ENCODE data around the gene TMUB1.

Gene TMUB1

DNA sequence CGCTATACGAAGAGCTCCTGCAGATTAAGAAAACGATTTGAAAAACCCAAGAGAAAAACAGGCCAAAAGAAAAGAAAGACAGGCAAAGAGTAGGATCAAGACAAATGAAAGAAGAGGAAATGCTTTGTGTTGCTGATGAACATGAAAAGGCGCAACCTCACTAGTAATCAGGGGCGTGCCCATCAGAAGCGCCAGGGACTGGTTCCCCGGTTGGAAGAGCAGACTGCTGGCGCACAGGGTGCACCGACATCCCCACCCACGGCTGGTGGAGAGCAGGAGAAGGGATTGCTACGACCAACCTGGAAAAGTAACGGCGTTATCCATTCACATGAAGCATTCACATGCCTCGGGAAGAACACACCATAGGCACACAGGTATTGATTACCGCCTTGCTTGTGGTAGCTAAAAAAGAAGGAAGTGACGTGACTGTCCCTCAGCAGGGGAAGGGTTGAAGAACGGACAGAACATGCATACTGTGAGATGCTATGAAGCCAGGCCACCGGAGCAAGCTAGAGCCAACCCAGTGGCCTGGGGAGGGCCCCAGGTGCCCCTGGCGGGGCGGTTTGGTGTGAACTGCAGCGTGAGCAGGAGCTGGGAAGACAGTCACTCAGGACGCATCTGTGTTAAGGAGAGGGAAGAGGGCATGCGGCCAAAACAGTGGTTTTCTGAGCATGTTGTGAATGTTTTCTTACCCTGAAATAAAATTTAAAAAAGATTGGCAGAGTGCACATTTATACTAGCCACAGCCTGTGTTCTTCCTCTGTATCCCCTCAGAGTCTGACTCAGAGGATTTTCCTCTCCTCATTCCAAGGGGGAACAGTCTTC, 21.3 kb upstream of the TMUB1 start:
- DNase-seq (ENCODE audit: low read depth in 4 of 4, low spot score in 1 of 4) = no peak

DNA sequence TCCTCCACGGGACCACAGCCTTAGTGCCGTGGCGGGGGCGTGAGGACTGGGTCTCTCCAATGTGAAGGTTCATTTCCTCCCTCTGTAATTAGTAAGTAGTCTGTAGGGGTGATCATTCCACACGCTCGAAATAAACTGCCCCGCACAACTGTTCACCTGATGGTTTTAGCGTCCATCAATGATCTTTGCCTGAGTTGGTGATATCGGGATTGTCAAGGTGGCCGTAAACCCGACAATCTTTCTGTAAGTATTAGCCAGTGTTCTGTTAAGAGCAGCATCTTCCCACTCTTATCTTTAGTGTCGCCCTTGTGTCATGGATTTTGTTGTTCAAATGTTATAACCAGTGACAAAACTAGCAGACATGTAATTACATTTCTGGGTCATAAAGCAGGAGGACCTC, 20.7 kb upstream of the TMUB1 start:
- DNase-seq (ENCODE audit: low read depth in 4 of 4, low spot score in 1 of 4) = no peak

DNA sequence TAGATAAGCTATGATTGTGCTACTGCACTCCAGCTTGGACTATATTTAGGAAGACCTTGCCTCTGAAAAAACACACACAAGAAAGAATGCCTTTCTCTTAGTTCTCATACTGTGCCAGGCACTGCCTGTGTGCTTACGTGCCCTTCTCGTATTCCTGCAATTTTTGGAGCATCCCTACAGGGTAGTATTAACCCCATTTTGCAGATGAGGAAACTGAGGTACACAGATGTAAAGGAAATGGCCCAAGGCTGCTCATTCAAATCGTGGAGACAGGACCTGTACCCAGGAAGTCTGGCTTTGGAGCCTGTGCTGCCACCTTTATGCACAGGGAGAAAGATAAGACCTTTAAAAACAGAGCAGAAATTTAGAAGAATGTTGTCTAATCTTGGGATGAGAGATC, 19.7 kb upstream of the TMUB1 start:
- no peak for DNase-seq (ENCODE audit: low read depth in 4 of 4, low spot score in 1 of 4)

DNA sequence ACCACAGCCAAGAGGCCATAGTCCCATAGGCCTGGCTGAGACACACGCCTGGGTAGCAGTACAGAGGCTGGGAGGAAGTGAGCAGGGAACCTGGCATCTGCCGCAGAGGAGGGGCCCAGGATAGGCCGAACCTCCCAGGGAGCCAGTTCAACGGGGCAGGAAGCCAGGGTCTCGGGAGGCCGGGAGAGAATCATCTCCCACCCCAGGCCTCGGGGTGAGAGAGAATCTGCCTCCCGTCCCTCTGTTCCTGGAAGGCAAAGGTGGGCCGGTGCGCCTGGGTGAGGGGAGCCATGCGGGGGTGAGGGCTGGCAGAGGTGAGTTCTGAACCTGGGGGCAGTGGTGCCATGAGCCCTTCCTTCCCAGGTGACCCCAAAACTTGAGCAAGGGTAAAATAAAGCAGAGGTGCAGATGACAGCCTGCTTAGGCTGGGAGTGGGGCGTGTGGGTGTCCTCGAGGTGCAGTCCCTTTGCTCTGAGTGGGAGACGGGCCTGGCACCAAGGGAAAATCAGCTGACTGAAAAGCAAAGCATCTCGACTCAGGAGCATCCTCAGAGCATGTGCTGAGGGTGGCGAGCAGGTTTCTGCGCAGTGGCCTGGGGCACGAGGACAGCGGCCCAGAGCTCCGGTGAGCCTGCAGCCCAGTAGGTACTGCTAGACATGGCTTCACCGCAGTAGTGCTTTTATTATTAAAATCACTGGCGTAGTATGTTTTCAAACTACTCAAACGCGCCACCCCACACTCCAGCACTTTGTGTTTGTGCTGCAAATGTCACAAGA, 18.5 kb upstream of the TMUB1 start:
- no peak for DNase-seq (ENCODE audit: low read depth in 4 of 4, low spot score in 1 of 4)

DNA sequence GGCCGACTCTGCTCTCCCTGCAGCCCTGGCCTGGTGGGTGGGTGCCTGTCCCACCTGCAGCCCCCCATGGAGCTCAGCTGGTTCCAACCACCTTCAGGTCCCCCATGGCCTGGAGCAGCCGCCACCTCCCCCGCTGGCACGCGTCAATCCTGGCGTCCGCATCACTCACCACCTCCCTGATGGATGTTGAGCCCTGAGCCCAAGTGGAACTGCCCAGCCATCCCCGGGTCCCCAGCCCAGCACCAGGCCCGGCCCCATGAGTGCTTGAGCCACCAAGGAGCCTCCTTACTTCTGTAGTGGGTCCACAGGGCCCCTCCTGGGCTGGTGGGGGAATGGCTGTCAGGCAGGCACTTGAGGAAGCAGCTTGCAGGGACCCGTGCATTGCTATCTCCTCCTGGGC, 17.6 kb upstream of the TMUB1 start:
- DNase-seq (ENCODE audit: low read depth in 4 of 4, low spot score in 1 of 4) = no peak

DNA sequence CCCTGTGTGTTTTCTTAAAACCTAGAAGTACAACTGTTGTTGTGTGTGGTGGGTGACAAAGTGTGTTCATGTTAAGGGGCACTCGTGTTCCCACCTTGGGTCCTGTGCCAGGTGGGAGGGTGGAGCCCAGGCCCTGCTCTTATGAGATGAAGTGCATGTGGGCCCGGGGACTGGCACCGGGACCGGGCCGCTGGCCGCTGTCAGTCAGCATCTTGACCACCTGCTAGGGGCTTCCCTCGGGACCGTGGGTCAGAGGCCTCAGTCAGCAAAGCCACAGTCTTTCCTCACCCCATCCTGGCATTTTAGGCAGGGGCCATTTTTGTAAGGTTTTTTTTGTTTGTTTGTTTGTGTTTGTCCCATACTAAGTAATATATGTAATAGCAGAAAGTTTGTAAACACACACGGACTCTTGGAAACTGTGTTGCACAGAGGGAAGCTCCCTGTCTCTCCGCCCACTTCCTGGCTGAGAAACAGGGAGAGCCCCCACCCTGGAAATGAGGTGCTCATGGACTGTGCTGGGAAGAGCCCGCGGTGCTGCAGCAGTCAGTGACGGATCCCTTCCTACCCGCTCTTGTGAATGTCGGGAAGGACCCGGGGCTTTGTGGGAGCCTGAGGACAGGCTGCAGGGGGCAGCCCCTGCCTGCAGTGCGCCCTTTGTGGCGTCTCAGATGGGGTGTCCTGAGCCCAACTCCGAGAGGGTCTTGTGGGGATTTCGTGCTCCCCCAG, 16.4 kb upstream of the TMUB1 start:
- DNase-seq (ENCODE audit: low read depth in 4 of 4, low spot score in 1 of 4) = no peak

DNA sequence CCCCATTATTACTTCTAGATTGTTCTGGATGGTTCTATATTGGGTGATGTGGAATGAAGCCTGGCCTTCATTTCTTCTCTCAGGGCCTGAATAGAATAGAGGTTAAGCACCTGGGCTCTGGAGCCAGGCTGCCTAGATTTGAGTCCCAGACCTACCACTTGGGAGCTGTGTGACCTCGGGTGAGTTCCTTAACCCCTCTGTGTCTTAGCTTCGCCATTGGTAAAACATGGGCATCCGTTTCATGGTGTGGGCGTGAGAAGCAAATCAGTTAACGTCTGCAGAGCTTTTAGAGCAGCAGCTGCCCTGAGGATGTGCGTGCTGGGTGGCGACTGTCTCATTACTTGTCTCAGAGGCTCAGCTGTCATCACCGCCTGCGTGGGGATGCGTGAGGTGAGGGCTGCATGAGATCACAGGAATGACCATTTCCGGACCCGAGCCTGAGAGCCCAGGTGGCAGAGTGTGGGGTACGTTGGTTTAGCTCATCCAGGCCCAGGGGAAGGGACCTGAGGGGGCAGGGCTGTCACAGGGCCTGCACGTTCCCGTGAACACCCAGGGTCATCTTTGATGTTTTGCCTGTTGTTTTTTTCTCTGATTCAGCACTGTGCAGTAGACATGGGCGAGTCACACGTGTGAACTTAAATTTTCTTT, 12.7 kb upstream of the TMUB1 start:
- no peak for DNase-seq (ENCODE audit: low read depth in 4 of 4, low spot score in 1 of 4)

DNA sequence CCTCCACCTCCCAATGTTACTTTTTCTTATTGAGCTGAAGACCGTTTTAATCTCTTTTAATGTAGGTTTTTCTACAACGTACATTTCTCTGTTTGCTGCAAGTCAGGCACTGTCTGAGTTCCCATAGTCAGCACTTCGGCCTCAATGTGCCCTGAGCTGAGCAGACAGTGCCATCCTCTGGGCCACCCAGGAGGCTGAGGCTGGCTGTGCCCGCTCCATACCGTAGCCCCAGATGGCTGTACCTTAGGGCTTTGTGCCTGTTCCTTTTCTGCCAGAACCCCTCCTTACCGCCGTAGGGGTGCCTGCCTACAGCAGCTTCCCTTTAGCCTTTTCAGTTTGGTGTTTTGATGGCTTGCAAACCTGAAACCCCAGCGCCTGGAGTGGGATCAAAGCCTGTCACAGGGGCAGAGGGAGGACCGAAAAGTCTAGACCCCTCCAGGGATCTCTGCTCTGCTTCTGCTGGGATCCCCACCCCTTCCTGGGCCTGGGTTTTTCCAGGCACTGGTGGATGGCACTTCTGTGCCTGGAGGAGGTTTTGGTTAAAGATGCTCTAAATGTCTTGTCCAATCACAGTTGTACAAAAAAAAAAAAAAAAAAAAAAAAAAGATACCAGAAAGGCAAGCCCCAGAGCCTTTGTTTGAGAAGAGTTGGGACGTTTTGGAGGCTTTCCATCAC, 12.0 kb upstream of the TMUB1 start:
- DNase-seq (ENCODE audit: low read depth in 4 of 4, low spot score in 1 of 4) = no peak

DNA sequence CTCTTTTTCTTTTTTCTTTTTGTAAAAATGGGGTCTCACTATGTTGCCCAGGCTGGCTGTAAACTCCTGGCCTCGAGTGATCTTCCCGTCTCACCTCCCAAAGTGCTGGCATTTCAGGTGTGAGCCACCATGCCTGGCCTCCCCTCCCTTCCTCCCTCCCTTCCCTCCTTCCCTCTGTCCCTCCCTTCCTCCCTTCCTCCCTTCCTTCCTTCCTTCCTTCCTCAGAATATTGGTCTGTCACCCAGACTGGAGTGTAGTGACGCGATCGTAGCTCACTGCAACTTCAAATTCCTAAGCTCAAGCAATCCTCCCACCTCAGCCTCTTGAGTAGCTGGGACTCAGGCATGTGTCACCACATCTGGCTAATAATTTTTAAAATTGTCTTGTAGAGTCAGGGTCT, 11.4 kb upstream of the TMUB1 start:
- no peak for DNase-seq (ENCODE audit: low read depth in 4 of 4, low spot score in 1 of 4)

DNA sequence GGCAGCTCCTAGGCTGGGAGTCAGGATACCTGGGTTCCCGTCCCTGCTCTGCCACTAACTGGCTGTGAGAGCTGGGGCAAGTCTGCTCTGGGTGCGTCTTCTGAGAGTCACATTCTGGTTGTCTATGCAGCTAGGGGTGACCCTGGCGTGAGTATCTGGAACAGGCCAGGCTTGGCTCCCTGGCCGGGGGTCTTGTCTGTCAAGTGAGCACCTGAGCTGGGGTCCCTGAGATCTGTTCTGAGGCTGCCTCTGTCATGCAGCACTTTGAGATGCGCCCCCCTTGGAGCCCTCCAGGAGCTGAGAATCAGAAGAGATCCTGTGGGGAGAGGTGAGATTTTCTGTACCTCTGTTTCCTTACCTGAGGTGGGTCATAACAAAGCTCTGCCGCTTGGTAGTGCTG, 10.5 kb upstream of the TMUB1 start:
- DNase-seq (ENCODE audit: low read depth in 4 of 4, low spot score in 1 of 4) = no peak

DNA sequence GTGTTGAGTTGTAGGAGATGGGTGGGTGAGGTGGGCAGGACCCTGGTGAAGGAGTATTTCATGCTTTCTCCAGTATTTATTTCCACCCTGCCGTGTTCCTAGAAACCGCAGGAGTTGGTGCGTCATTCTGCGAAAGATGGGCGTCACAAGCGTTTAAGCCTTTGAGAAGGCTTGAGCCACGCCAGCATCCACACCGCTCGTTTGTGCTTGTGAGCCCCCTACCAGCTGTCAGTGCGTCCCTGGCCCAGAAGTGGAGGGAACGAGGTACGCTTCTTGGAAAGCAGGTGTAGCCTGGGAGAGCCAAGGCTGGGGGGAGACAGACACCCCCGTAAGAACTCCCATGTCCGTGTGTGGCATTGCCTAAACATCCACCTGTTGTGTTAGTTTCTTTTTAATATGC, 8.7 kb upstream of the TMUB1 start:
- DNase-seq (ENCODE audit: low read depth in 4 of 4, low spot score in 1 of 4) = no peak

DNA sequence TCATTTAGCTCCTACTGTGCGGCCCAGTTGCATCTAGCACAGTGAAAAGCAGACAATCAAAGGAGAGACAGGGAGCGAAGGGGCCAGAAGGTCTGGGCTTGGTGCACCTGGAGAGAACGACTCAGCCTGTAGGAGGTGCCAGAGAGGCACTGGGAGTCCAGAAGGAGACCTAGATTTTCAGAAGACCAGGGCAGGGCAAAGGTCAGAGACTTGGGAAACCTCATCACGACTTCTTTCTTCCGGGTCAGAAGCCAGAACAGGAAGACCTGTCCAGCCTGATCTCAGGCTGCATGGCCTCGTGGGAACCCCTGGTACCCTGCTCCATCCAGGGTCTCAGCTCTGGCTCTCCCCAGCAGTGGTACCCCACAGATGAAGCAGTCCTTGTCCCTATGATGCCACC, 8.1 kb upstream of the TMUB1 start:
- no peak for DNase-seq (ENCODE audit: low read depth in 4 of 4, low spot score in 1 of 4)

DNA sequence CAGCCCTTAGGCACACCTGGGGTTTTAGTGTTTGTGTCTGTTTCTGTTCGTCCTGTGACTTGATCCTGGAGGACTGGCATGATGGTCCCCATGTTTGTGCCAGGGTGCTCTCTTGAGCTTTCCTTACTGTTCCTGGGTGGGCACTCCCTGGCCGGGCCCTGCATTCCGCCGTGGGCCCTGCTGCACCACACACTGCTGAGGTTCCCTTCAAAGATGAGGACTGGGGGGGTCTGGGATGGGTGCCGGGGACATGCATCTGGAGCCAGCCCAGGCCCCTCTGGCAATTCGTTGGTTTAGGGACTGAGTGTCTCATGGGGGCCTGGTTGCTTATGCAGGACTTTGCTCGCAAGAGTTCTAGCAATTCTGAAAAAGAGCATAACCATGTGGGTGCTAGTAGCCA, 7.7 kb upstream of the TMUB1 start:
- DNase-seq (ENCODE audit: low read depth in 4 of 4, low spot score in 1 of 4) = no peak

DNA sequence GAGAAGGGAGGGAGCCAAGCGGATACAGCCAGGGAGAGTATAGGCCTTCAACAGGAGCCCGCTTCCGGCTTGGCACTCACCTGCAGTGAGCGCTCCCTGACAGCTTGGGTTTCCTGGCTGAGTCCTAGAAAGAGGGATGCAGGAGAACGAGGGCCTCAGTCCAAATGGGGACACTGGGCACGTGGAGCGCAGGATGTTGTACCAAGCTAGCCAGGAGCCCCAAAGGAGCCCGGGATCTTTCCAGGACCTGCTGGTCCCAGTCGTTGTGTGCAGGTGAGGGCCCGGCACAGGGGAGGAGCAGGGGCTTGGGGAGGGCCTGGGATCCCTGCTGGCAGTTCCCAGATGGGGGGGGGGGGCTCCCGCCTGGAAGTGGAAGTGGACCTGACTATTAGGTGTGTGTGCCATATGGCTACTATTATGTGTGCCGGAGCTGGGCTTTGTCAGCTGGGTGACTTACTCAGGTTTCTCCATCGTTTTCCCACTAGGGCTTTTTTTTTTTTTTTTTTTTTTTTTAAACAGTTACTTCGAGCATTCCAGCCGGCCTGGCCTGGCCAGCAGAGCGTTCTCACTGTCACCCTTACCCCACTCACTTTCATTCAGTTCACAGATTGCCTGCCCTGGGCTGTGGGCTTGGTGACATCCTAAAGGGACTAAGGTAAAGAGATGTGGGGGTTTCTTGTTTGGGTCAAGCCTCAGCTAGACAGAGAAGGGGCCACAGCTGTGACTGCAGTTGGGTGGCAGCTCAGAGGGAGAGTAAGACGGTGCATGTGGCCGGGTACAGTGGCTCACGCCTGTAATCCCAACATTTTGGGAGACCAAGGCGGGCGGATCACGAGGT, 6.8 kb upstream of the TMUB1 start:
- DNase-seq (ENCODE audit: low read depth in 4 of 4, low spot score in 1 of 4) = no peak

DNA sequence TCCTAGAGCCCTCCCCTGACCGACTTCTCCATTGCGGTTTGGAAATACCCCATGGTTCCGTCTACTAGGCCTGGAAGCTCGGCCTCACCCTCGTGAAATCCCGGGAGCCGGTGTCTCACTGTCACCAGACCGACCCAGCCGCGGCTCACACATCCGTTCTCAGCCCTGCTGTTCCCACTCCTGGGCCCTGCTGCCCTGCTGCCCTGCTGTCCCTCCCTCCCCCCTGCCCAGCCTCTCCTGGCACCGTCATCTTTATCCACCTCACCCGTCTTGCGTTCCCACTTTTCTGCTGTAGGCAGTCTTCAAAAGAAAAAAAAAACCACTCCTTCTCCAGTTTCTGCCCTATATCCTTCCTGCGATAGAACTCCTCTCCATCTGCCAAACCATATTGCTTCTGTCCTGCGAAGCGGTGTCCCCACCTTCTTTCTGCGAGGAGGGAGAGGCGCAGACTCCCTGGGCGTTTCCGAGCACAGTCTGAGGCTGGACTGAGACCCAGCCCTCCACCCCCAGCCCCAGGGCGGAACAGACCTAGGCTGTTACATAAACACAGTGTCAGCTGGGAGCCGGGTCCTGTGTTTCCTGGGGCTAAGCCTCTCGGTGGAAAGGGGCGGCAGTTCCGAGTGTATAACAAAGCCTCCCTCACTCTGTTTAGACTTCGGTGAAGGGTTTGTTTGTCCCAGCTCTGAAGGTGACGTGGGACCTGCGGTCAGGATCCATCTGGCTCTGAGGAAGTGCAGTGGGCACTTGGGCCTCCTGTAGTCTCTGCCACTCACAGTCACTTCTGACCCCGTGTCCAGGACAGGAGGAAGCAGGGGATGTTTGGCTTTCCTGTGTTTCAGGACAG, 5.8 kb upstream of the TMUB1 start:
- DNase-seq (ENCODE audit: low read depth in 4 of 4, low spot score in 1 of 4) = no peak

DNA sequence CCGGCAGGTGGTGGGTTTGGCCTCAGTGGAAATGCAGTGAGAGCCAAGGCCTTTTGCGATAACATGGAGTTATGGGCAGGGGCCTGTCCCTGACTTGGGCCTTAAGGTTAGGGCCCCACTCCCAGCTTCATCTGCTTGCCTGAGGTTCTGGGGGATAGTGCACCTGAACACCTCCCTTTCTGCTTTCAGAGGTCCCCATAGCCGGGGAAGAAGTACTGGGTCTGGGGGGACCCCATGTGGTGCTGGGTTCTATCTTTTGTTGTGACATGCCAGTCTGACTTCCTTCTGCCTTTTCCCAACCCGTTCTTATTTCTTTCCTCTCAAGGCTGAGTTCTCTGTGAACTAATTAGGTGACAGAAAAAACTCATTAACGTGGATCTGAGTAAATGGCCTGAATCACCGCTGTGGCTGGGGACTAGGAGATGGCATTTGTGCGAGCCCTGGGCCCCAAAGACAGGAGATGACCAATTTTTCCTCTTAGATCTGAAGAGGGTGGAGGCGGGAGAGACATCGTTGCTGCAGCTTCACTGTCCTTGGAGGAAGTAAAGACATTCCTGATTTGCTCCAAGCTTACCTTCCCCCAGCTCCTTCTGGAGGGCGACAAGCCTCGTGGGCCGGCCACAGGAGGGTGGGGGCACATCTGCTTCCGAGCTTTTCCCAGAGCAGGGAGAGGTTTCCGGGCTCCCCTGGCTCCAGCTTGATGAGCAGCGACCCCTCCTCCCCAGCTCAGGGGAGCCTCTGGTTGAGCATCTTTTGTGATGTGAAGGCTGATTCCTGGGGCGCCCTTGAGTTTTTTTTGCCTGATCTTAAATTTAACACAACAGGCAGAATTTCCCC, 4.9 kb upstream of the TMUB1 start:
- no peak for DNase-seq (ENCODE audit: low read depth in 4 of 4, low spot score in 1 of 4)

DNA sequence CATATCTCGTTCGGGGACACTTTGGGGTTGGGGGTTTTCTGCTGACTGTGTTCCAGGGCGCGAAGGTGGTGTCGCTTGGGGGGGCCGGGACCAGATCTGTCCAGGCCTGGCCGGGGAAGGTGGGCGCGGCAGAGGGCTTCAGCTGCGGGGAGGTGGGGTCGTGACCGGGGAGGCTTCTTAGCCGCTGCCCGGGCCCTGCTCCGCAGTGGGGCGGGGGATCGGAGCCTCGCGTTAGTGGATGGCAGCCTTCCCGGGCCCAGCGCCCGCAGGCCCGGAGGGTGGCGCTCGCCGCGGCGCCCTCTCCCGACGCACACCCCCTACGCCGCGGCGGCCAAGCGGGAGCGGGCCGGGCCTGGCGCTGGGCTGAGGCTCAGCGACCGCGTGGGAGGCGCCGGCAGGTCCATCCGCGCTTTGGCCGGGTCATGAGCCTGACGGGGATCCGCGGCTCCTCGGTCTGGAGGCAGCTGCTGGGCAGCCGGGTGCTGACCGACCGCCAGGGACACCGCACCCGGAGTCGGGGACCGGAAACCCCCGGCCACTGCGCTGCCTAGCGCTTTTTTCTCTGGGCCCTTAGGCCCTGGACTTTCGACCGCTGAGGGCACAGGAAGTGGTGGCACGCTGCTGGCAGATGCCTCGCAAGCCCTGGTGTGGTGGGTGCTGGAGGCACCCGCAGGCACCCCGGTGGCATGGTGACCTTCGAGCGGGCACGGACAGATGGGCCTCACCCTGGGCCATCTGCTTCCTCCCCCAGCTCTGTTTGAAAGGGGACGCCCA, 4.1 kb upstream of the TMUB1 start:
- no peak for DNase-seq (ENCODE audit: low read depth in 4 of 4, low spot score in 1 of 4)

Data from stimulated activated CD4-positive, alpha-beta T cell treated with anti-CD3 and anti-CD28 coated beads, Interleukin-1b, Interleukin-23, amount 100 ng/mL, for 24 hours (primary cell).